Neural cell (in vitro differentiated cells): ENCODE results near the gene ACTRT3. TPM values are rescaled to one million over a fixed set of nuclear protein-coding genes. Genes with fewer than 3 reads are reported as not detected.
A peak's percentile ranks its signal among the peaks of the same experiment; 100 is the strongest.

Source experiments
- H2AFZ ChIP-seq: fragments of 200-600, 300-800 bp; sonication (generic), shearing (Covaris generic); 2 replicates; pipeline ENCODE4 v1.6.0; 2014; ENCODE audit warnings: low read depth, mild to moderate bottlenecking, antibody characterized with exemption, low read length, moderate library complexity
- H3F3A ChIP-seq: fragments of 200-600 bp; shearing (Covaris generic); 2 replicates; pipeline ENCODE4 v1.6.1; 2016; ENCODE audit warnings: mild to moderate bottlenecking, moderate library complexity, mixed read lengths, antibody characterized with exemption, low read length; ENCODE audit not compliant: insufficient read depth, poor library complexity, severe bottlenecking
- H3K27ac ChIP-seq: fragments of 200-600, 300-800 bp; sonication (generic), shearing (Covaris generic); 2 replicates; pipeline ENCODE4 v1.5.1; 2014; ENCODE audit warnings: mild to moderate bottlenecking, low read length, moderate library complexity
- H3K27me3 ChIP-seq: fragments of 300-800, 200-600 bp; sonication (generic), shearing (Covaris generic); 2 replicates; pipeline ENCODE4 v1.6.0; 2014; ENCODE audit warnings: mild to moderate bottlenecking, low read depth, low read length, moderate library complexity; ENCODE audit not compliant: insufficient read depth
- H3K36me3 ChIP-seq: fragments of 300-800, 200-600 bp; sonication (generic), shearing (Covaris generic); 2 replicates; pipeline ENCODE4 v1.5.1; 2014; ENCODE audit warnings: mild to moderate bottlenecking, antibody characterized with exemption, low read length, moderate library complexity; ENCODE audit not compliant: insufficient read depth
- H3K4me2 ChIP-seq: fragments of 300-800, 200-600 bp; sonication (generic), shearing (Covaris generic); 2 replicates; pipeline ENCODE4 v1.6.0; 2014; ENCODE audit warnings: mild to moderate bottlenecking, low read length
- H3K4me3 ChIP-seq: fragments of 300-800, 200-600 bp; sonication (generic), shearing (Covaris generic); 2 replicates; pipeline ENCODE4 v1.5.1; 2014; ENCODE audit warnings: mild to moderate bottlenecking, low read length, moderate library complexity
- H3K79me2 ChIP-seq: fragments of 200-600 bp; shearing (Covaris generic); replicated peaks from 2 replicates; pipeline ENCODE4 v1.6.0; 2014; ENCODE audit warnings: mild to moderate bottlenecking, low read length, moderate library complexity; ENCODE audit not compliant: insufficient read depth
- H3K9ac ChIP-seq: fragments of 300-800, 200-600 bp; sonication (generic), shearing (Covaris generic); 2 replicates; pipeline ENCODE4 v1.6.1; 2016; ENCODE audit warnings: mild to moderate bottlenecking, low read length, mixed read lengths
- H3K9me2 ChIP-seq: fragments of 200-600 bp; shearing (Covaris generic); 2 replicates; pipeline ENCODE4 v1.6.1; 2016; ENCODE audit warnings: mild to moderate bottlenecking, low read length, mixed read lengths; ENCODE audit not compliant: insufficient read depth
- H3K9me3 ChIP-seq: fragments of 200-600, 300-800 bp; sonication (generic), shearing (Covaris generic); 2 replicates; pipeline ENCODE4 v1.6.1; 2016; ENCODE audit warnings: mild to moderate bottlenecking, mixed run types, low read length, moderate library complexity, mixed read lengths
- H4K20me1 ChIP-seq: fragments of 200-600 bp; shearing (Covaris generic); 2 replicates; pipeline ENCODE4 v1.6.1; 2016; ENCODE audit warnings: mild to moderate bottlenecking, mixed run types; ENCODE audit not compliant: insufficient read depth
- EP300 ChIP-seq: fragments of 450-650 bp; conservative IDR thresholded peaks from 2 replicates; pipeline ENCODE4 v1.6.1; 2014; ENCODE audit warnings: antibody characterized with exemption, mild to moderate bottlenecking, moderate library complexity; ENCODE audit not compliant: poor library complexity, severe bottlenecking
- EZH2 ChIP-seq: fragments of 200-600, 300-800 bp; shearing (Covaris generic), sonication (generic); IDR thresholded peaks from 2 replicates; pipeline ENCODE4 v1.6.1; 2014; ENCODE audit warnings: antibody characterized with exemption, low read length, borderline replicate concordance, mild to moderate bottlenecking; ENCODE audit not compliant: insufficient read depth, poor library complexity, severe bottlenecking
- MXI1 ChIP-seq: fragments of 450-650 bp; conservative IDR thresholded peaks from 2 replicates; pipeline ENCODE4 v1.6.1; 2014; ENCODE audit warnings: antibody characterized with exemption, mild to moderate bottlenecking; ENCODE audit not compliant: poor library complexity, severe bottlenecking
- POLR2AphosphoS5 ChIP-seq: IDR thresholded peaks from 2 replicates; pipeline ENCODE4 v1.6.1; 2012
- RAD21 ChIP-seq: fragments of 450-650 bp; conservative IDR thresholded peaks from 2 replicates; pipeline ENCODE4 v1.6.1; 2014; ENCODE audit warnings: antibody characterized with exemption, mild to moderate bottlenecking, moderate library complexity
- REST ChIP-seq: IDR thresholded peaks from 2 replicates; pipeline ENCODE4 v1.6.1; 2012; ENCODE audit warnings: borderline replicate concordance
- SMC3 ChIP-seq: fragments of 450-650 bp; conservative IDR thresholded peaks from 2 replicates; pipeline ENCODE4 v1.6.1; 2014; ENCODE audit warnings: antibody characterized with exemption, mild to moderate bottlenecking, moderate library complexity; ENCODE audit not compliant: poor library complexity
- TAF1 ChIP-seq: IDR thresholded peaks from 2 replicates; pipeline ENCODE4 v1.6.1; 2012; ENCODE audit warnings: low read depth
- polyA plus RNA-seq: library from polyadenylated mRNA; depleted of rRNA; stranded (reverse); fragments of >200 nt; gene quantifications from 2 replicates; pipeline ENCODE4 v1.2.3, GENCODE V29; 2014
- TF ChIP-seq, protein P1 (sequence below): fragments of 450-650 bp; IDR thresholded peaks from 2 replicates; pipeline ENCODE4 v1.5.1; 2014; ENCODE audit warnings: antibody characterized with exemption, mild to moderate bottlenecking, moderate library complexity; ENCODE audit not compliant: poor library complexity, severe bottlenecking

Gene ACTRT3
- polyA plus RNA-seq, 1 donor from 2014 or later, result not detected

DNA sequence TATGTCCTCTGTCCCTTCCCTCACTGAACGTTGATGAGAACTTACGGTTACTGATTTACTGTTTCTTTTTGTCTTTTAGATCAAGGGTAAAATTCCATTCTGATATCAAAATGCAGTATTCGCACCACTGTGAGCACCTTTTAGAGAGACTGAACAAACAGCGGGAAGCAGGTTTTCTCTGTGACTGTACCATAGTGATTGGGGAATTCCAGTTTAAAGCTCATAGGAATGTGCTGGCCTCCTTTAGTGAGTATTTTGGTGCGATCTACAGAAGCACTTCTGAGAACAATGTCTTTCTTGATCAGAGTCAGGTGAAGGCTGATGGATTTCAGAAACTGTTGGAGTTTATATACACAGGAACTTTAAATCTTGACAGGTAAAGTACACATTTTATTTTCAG lies 4.8 kb upstream of the ACTRT3 start:
- TF ChIP-seq RAD21 (no peak), POLR2AphosphoS5 (no peak), MXI1 (no peak), TAF1 (no peak), EZH2 (no peak), SMC3 (no peak), REST (no peak), EP300 (no peak)
- TF ChIP-seq, protein P1, sequence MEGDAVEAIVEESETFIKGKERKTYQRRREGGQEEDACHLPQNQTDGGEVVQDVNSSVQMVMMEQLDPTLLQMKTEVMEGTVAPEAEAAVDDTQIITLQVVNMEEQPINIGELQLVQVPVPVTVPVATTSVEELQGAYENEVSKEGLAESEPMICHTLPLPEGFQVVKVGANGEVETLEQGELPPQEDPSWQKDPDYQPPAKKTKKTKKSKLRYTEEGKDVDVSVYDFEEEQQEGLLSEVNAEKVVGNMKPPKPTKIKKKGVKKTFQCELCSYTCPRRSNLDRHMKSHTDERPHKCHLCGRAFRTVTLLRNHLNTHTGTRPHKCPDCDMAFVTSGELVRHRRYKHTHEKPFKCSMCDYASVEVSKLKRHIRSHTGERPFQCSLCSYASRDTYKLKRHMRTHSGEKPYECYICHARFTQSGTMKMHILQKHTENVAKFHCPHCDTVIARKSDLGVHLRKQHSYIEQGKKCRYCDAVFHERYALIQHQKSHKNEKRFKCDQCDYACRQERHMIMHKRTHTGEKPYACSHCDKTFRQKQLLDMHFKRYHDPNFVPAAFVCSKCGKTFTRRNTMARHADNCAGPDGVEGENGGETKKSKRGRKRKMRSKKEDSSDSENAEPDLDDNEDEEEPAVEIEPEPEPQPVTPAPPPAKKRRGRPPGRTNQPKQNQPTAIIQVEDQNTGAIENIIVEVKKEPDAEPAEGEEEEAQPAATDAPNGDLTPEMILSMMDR, result no peak
- Histone ChIP-seq H4K20me1 (no peaks in the 10 kb centered on the region), H3K27ac (peak overlapping the region; percentile 99), H3F3A (no peaks in the 10 kb centered on the region), H3K79me2 (peaks cover 26% of the 10 kb centered on the region), H3K4me2 (peak overlapping the region; percentile 49), H3K9me2 (no peaks in the 10 kb centered on the region), H3K27me3 (peaks cover 5% of the 10 kb centered on the region), H3K4me3 (peak overlapping the region; percentile 93), H3K9me3 (no peaks in the 10 kb centered on the region), H3K36me3 (peaks cover 4% of the 10 kb centered on the region), H2AFZ (no peak overlapping the region), H3K9ac (peak overlapping the region; percentile 99)

- Histone ChIP-seq H3K27me3 (peaks cover 5% of the 10 kb centered on the region), H3F3A (no peaks in the 10 kb centered on the region), H3K9me3 (no peaks in the 10 kb centered on the region), H3K27ac (peak within 1 kb of the TSS; percentile 99), H3K9ac (peak within 1 kb of the TSS; percentile 99), H3K4me2 (peak within 1 kb of the TSS; percentile 49), H3K36me3 (no peaks in the 10 kb centered on the region), H3K79me2 (peaks cover 26% of the 10 kb centered on the region), H4K20me1 (no peaks in the 10 kb centered on the region), H2AFZ (peak within 1 kb of the TSS; percentile 98), H3K4me3 (peak within 1 kb of the TSS; percentile 93), H3K9me2 (no peaks in the 10 kb centered on the region)
- TF ChIP-seq, protein P1, result peak; percentile 67
- no peak for TF ChIP-seq EZH2
- peak; percentile 84 for TF ChIP-seq EP300
- TF ChIP-seq REST, result peak; percentile 62
- peak; percentile 67 for TF ChIP-seq MXI1
- TF ChIP-seq TAF1, result peak; percentile 51
- peak; percentile 64 for TF ChIP-seq RAD21
- peak; percentile 73 for TF ChIP-seq SMC3
- peak; percentile 99 for TF ChIP-seq POLR2AphosphoS5
Observed at GRCh38 chr3:169772897-169773816, 3.8 kb upstream of the ACTRT3 start, which contains the start of gene MYNN. MYNN (plus strand) TSS chr3:169773396; CDS start chr3:169774296, 900 bp downstream.
